PC-3 (cell line): Measurements from ENCODE around the gene SRSF2. TPM values are rescaled to one million over a fixed set of nuclear protein-coding genes. Genes with fewer than 3 reads are reported as not detected.
"Not testable (repeated sequence)": the region's sequence is repeated elsewhere in the genome, so short reads cannot be mapped to it uniquely, and the experiment has no call there.

ENCODE experiments used
- ATAC-seq: fragments of 200-7000 bp; cut with Tn5 transposase; 2 replicates; pipeline ENCODE4 v1.9.1; 2020; ENCODE audit warnings: mild to moderate bottlenecking, moderate library complexity
- BruUV-seq: library from RNA; stranded (reverse); fragments of 400-500 nt; replicated peaks from 2 replicates; lab custom pipeline; 2021; lab: Mats Ljungman, UMichigan
- CTCF ChIA-PET: fragments of 300-600 bp; sonication (Branson Sonifier 250); formaldehyde crosslinking; loops from one replicate; lab custom pipeline; 2022; ENCODE audit warnings: antibody characterized with exemption; lab: Charles Lee
- POLR2A ChIA-PET: fragments of 300-600 bp; sonication (Branson Sonifier 250); formaldehyde crosslinking; loops from one replicate; lab custom pipeline; 2022; ENCODE audit warnings: antibody characterized with exemption; ENCODE audit not compliant: unreplicated experiment; lab: Charles Lee
- DNase-seq: peaks from one replicate; pipeline ENCODE4 v3.0.0-alpha.2; 2015
- H2AFZ ChIP-seq: fragments of 300-600 bp; sonication (generic); 2 replicates; pipeline ENCODE4 v1.6.0; 2016; ENCODE audit warnings: antibody characterized with exemption, low read length
- H3F3A ChIP-seq: fragments of 300-600 bp; sonication (generic); one replicate; pipeline ENCODE4 v1.6.0; 2017; ENCODE audit warnings: antibody characterized with exemption, low read length, control low read depth, mild to moderate bottlenecking; ENCODE audit not compliant: unreplicated experiment
- H3K27ac ChIP-seq: fragments of 300-600 bp; sonication (generic); 2 replicates; pipeline ENCODE4 v1.5.1; 2016; ENCODE audit warnings: mild to moderate bottlenecking, low read length
- H3K27me3 ChIP-seq: fragments of 300-600 bp; sonication (generic); 2 replicates; pipeline ENCODE4 v1.6.1; 2016; ENCODE audit warnings: low read length, mixed read lengths
- H3K36me3 ChIP-seq: fragments of 300-600 bp; sonication (generic); 2 replicates; pipeline ENCODE4 v1.6.1; 2016; ENCODE audit warnings: low read depth, mixed run types, low read length, mixed read lengths
- H3K4me1 ChIP-seq: fragments of 300-600 bp; sonication (generic); 2 replicates; pipeline ENCODE4 v1.5.1; 2016; ENCODE audit warnings: low read length; ENCODE audit not compliant: insufficient read depth
- H3K4me2 ChIP-seq: fragments of 300-600 bp; sonication (generic); 2 replicates; pipeline ENCODE4 v1.6.0; 2016; ENCODE audit warnings: low read length
- H3K4me3 ChIP-seq: fragments of 300-600 bp; sonication (generic); 2 replicates; pipeline ENCODE4 v1.5.1; 2016; ENCODE audit warnings: mild to moderate bottlenecking, low read length, mixed read lengths
- H3K79me2 ChIP-seq: fragments of 300-600 bp; sonication (generic); 2 replicates; pipeline ENCODE4 v1.6.1; 2017; ENCODE audit warnings: low read length, mixed read lengths
- H3K9ac ChIP-seq: fragments of 300-600 bp; sonication (generic); 2 replicates; pipeline ENCODE4 v1.6.0; 2016; ENCODE audit warnings: mild to moderate bottlenecking, low read length
- H3K9me2 ChIP-seq: fragments of 300-600 bp; sonication (generic); replicated peaks from 2 replicates; pipeline ENCODE4 v1.6.1; 2016; ENCODE audit warnings: mixed run types, low read length, mixed read lengths
- H3K9me3 ChIP-seq: fragments of 300-600 bp; sonication (generic); 2 replicates; pipeline ENCODE4 v1.6.1; 2016; ENCODE audit warnings: low read length, mixed read lengths
- H4K20me1 ChIP-seq: fragments of 300-600 bp; sonication (generic); 2 replicates; pipeline ENCODE4 v1.6.1; 2016; ENCODE audit warnings: low read length, mixed read lengths
- CTCF ChIP-seq: fragments of 300-600 bp; sonication (generic); conservative IDR thresholded peaks from 2 replicates; pipeline ENCODE4 v1.5.1; 2017; ENCODE audit warnings: antibody characterized with exemption, low read depth, mild to moderate bottlenecking, low read length
- EZH2 ChIP-seq: fragments of 300-600 bp; sonication (generic); IDR thresholded peaks from one replicate; pipeline ENCODE4 v1.6.1; 2017; ENCODE audit warnings: antibody characterized with exemption, mild to moderate bottlenecking, low read length; ENCODE audit not compliant: unreplicated experiment
- EZH2phosphoT487 ChIP-seq: fragments of 300-600 bp; sonication (generic); IDR thresholded peaks from 2 replicates; pipeline ENCODE4 v1.6.1; 2018; ENCODE audit warnings: mild to moderate bottlenecking, antibody characterized with exemption, low read length, borderline replicate concordance
- intact Hi-C: fragments of 100-400 bp; cut with micrococcal nuclease; formaldehyde crosslinking; loops from 2 replicates; pipeline ENCODE4 v1.9.0; 2023
- total RNA-seq: library from RNA; depleted of rRNA; stranded (reverse); fragments of >200 nt; gene quantifications from 2 replicates; pipeline ENCODE4 v1.2.3, GENCODE V29; 2014

The SRSF2 gene
- total RNA-seq, 1 experiment from 2014 or later: 859 TPM

- H3K36me3 ChIP-seq: peaks cover 31% of the 10 kb centered on the region
- H3K27me3 ChIP-seq: no peaks in the 10 kb centered on the region
- no peak for TF ChIP-seq CTCF
- no peak for TF ChIP-seq EZH2phosphoT487
- TF ChIP-seq EZH2: no peak
- ATAC-seq: no peak
- no peak overlapping the region for H3K4me2 ChIP-seq
- H3K79me2 ChIP-seq: no peaks in the 10 kb centered on the region
- no peaks in the 10 kb centered on the region for H3F3A ChIP-seq
- CTCF ChIA-PET: no interaction called here
- H4K20me1 ChIP-seq: no peaks in the 10 kb centered on the region
- no peak overlapping the region for H2AFZ ChIP-seq
- no peak for DNase-seq
- H3K9ac ChIP-seq: no peak overlapping the region
- H3K4me3 ChIP-seq: no peak overlapping the region
- H3K27ac ChIP-seq: no peak overlapping the region
- intact Hi-C loops: no loop called here
- POLR2A ChIA-PET: no interaction called here
- BruUV-seq: no TSS peak
- no peaks in the 10 kb centered on the region for H3K9me3 ChIP-seq
- H3K9me2 ChIP-seq: no peaks in the 10 kb centered on the region
- H3K4me1 ChIP-seq: no peaks in the 10 kb centered on the region
Observed at GRCh38 chr17:76747716-76748363, 10.7 kb upstream of the SRSF2 start.

DNA sequence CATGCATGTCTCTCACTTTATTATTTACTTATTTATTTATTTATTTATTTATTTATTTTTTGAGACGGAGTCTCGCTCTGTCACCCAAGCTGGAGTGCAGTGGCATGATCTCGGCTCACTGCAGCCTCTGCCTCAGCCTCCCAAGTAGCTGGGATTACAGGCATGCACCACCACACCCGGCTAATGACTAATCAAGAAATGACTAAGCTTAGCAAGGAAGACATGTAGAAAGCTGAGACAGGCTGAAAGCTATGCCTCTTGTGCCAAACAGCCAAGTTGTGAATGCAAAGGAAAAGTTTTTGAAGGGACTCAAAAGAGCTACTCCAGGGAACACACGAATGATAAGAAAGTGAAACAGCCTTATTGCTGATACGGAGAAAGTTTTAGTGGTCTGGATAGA lies 8.7 kb upstream of the SRSF2 start:
- H3K9me2 ChIP-seq, H3K4me2 ChIP-seq, H2AFZ ChIP-seq, H3K9me3 ChIP-seq, H3K27me3 ChIP-seq, POLR2A ChIA-PET, H3K27ac ChIP-seq, H3K79me2 ChIP-seq, intact Hi-C loops, H3K4me3 ChIP-seq, H3F3A ChIP-seq, H3K9ac ChIP-seq, H4K20me1 ChIP-seq, CTCF ChIA-PET, H3K4me1 ChIP-seq, BruUV-seq: not testable (repeated sequence)
- DNase-seq: peak; percentile 51
- ATAC-seq: peak; percentile 73
- peaks cover 34% of the 10 kb centered on the region for H3K36me3 ChIP-seq

DNA sequence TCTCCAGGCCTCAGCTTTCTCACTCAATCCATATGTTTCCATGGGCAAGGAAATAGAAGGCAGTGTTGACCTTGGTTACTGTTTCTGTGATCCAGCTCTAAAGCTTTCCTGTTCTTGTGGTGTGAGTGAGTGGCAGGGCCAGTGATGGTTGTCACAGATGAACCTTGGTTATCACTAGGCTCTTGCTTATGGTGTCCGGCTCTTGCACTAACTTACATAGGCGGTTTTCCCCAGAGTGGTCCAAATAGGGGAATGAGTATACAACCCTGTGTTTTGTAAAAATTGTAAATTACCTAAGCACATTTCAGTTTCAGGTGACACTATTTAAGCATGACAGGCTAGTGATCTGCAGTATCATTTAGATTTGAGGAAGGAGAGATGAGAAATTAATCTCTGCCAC lies 7.6 kb upstream of the SRSF2 start:
- POLR2A ChIA-PET: no interaction called here
- intact Hi-C loops: no loop called here

More for the DNA sequence above, 7.6 kb upstream of the SRSF2 start:
- ATAC-seq (no peak), DNase-seq (no peak)
- Histone ChIP-seq H3K27me3 (no peaks in the 10 kb centered on the region), H3K79me2 (peaks cover 12% of the 10 kb centered on the region), H3K36me3 (peaks cover 34% of the 10 kb centered on the region), H3K9ac (no peak overlapping the region), H3K4me1 (0 out of 2 replicates have a peak, but pooled peaks cover 6% of the 10 kb centered on the region), H2AFZ (no peak overlapping the region), H3K9me2 (no peaks in the 10 kb centered on the region), H3K4me2 (no peak overlapping the region), H4K20me1 (no peaks in the 10 kb centered on the region), H3F3A (no peaks in the 10 kb centered on the region), H3K9me3 (no peaks in the 10 kb centered on the region), H3K4me3 (no peak overlapping the region), H3K27ac (no peak overlapping the region)
- no TSS peak for BruUV-seq
- no peak for TF ChIP-seq CTCF
- no peak for TF ChIP-seq EZH2phosphoT487
- no peak for TF ChIP-seq EZH2
- CTCF ChIA-PET: no interaction called here
